Keratinocyte (primary cell): ENCODE measurements around the gene NLRP10.

Experiments used
- EZH2 ChIP-seq: IDR thresholded peaks from one replicate; pipeline ENCODE4 v1.6.1; 2012; ENCODE audit warnings: inconsistent platforms, mild to moderate bottlenecking, low read length, moderate library complexity
- TF ChIP-seq, protein P1 (sequence below), 3 experiments: IDR thresholded peaks in 1 of 3; conservative IDR thresholded peaks in 1 of 3; optimal IDR thresholded peaks in 1 of 3; 2 replicates in 2 of 3; 3 replicates in 1 of 3; pipeline versions ENCODE3 to v1.5.1; 2011; ENCODE audit warnings: low read length in 3 of 3, mild to moderate bottlenecking in 3 of 3, moderate library complexity in 2 of 3, control low read depth in 1 of 3, inconsistent platforms in 1 of 3; ENCODE audit not compliant: insufficient read depth in 2 of 3; ENCODE audit errors: extremely low read depth in 1 of 3

DNA sequence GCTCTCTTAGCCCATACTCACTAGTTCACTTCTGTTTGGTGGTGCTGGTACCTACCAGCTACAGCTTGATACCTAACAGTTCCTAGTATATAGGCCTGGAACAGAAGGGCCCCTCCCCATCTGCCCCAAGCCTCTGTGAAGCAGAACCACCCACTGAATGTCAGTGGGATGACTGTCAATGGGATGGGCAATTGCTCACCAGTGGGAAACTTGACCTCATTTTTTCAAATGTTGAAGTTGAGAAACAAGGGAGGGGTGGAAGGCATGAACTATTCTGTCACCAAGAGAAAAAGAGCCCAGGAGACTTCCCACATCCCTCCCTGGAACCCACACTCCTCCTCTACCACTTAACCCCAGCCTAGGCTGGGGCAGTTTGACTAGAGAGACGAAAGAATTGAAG lies at the start of gene NLRP10:
- TF ChIP-seq, protein P1, sequence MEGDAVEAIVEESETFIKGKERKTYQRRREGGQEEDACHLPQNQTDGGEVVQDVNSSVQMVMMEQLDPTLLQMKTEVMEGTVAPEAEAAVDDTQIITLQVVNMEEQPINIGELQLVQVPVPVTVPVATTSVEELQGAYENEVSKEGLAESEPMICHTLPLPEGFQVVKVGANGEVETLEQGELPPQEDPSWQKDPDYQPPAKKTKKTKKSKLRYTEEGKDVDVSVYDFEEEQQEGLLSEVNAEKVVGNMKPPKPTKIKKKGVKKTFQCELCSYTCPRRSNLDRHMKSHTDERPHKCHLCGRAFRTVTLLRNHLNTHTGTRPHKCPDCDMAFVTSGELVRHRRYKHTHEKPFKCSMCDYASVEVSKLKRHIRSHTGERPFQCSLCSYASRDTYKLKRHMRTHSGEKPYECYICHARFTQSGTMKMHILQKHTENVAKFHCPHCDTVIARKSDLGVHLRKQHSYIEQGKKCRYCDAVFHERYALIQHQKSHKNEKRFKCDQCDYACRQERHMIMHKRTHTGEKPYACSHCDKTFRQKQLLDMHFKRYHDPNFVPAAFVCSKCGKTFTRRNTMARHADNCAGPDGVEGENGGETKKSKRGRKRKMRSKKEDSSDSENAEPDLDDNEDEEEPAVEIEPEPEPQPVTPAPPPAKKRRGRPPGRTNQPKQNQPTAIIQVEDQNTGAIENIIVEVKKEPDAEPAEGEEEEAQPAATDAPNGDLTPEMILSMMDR (optimal IDR thresholded peaks at IDR 0.05 in 1 of 3, IDR thresholded peaks at IDR 0.05 in 1 of 3, conservative IDR thresholded peaks at IDR 0.05 in 1 of 3; ENCODE audit: extremely low read depth in 1 of 3, insufficient read depth in 2 of 3, low read length in 3 of 3), result no peak
- no peak for TF ChIP-seq EZH2
